ENCODE results near the gene JUN. TPM values are rescaled to one million over a fixed set of nuclear protein-coding genes. Genes with fewer than 3 reads are reported as not detected.

JUN gene
- 19.0 to 27.8 TPM (median 21.3 TPM) in 5 replicates for total RNA-seq (2022; extraction: Qiagen RNA extraction)

DNA sequence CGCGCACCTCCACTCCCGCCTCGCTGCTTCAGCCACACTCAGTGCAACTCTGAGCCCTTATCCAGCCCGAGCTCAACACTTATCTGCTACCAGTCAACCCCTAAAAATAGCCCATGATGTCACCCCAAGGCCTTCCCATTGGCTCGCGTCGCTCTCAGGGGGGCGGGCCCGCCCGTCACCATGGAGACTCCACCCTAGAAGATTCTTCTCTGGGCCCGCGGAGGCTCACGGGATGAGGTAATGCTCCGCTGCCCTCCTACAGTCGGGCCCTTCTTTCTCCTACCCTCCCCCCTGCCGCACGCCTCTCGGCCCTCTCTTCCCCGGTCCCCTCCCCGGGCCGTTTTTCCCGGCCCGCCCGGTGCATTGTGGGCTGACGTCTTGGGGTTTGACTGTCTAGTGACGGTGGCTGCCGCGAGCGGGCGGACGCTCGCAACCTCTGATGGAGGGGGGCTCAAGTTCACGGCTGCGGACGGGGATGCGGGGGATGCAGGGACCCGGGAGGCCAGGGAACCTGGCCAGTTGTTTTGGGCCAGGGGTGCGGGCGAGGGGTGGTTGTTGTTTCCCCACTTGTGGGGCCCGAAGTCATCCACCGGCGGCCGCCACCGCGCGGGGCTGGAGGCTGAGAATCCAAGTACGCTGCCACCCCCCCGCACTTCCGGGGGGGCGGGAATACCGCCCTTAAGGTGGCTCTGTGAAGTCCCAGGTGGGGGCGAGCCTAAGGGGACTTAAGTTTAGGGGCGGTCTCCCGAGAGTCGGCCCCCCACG is at the start of gene JUN:
Gene JUN, minus strand, starts transcription at position 55 of the 765 bp plus-strand sequence. CDS start 977 bp downstream, outside the sequence.

Other genes with a start within 250 kb of the JUN start
- 6.1 to 7.3 TPM (median 6.9 TPM) in 5 replicates for gene OMA1, start 237.3 kb downstream of the JUN start, total RNA-seq (2022; extraction: Qiagen RNA extraction)
- gene TACSTD2, start 206.8 kb downstream of the JUN start, total RNA-seq (2022; extraction: Qiagen RNA extraction) = not detected in 5 replicates
- 3.5 to 6.0 TPM (median 4.8 TPM) in 5 replicates for gene MYSM1, start 84.0 kb downstream of the JUN start, total RNA-seq (2022; extraction: Qiagen RNA extraction)